Mesendoderm (in vitro differentiated cells): ENCODE data around the gene BCL2L14.

Experiments
- DNase-seq: peaks from one replicate; pipeline ENCODE4 v3.0.0; 2013
- H2AK5ac ChIP-seq: 2 replicates; pipeline ENCODE4 v1.6.1; 2013; ENCODE audit warnings: low read length, inconsistent platforms
- H2BK120ac ChIP-seq: 2 replicates; pipeline ENCODE4 v1.6.1; 2013; ENCODE audit warnings: low read depth, mild to moderate bottlenecking, low read length, moderate library complexity, mixed read lengths
- H2BK15ac ChIP-seq: replicated peaks from 2 replicates; pipeline ENCODE4 v1.6.1; 2013; ENCODE audit warnings: low read depth, mild to moderate bottlenecking, moderate library complexity
- H2BK5ac ChIP-seq: 2 replicates; pipeline ENCODE4 v1.6.1; 2013; ENCODE audit warnings: low read length, inconsistent platforms
- H3K18ac ChIP-seq: 2 replicates; pipeline ENCODE4 v1.6.1; 2013; ENCODE audit warnings: mild to moderate bottlenecking, low read length, mixed read lengths
- H3K23ac ChIP-seq: one replicate; pipeline ENCODE4 v1.6.1; 2013; ENCODE audit warnings: low read length
- H3K27ac ChIP-seq: 2 replicates; pipeline ENCODE4 v1.5.1; 2013; ENCODE audit warnings: low read depth, mild to moderate bottlenecking, inconsistent platforms, low read length, moderate library complexity
- H3K27me3 ChIP-seq: 2 replicates; pipeline ENCODE4 v1.6.1; 2013; ENCODE audit warnings: low read length, control low read depth, mild to moderate bottlenecking, inconsistent platforms; ENCODE audit not compliant: insufficient read depth, poor library complexity
- H3K36me3 ChIP-seq: 2 replicates; pipeline ENCODE4 v1.6.1; 2013; ENCODE audit warnings: low read length, inconsistent platforms; ENCODE audit not compliant: control insufficient read depth, insufficient read depth
- H3K4ac ChIP-seq: one replicate; pipeline ENCODE4 v1.6.1; 2013; ENCODE audit warnings: low read depth, mild to moderate bottlenecking, low read length, moderate library complexity
- H3K4me1 ChIP-seq: 2 replicates; pipeline ENCODE4 v1.6.1; 2013; ENCODE audit warnings: low read depth, low read length, inconsistent platforms; ENCODE audit not compliant: control insufficient read depth
- H3K4me2 ChIP-seq: 2 replicates; pipeline ENCODE4 v1.6.1; 2013; ENCODE audit warnings: low read length
- H3K4me3 ChIP-seq: 2 replicates; pipeline ENCODE4 v1.5.1; 2013; ENCODE audit warnings: mild to moderate bottlenecking, low read length
- H3K56ac ChIP-seq: one replicate; pipeline ENCODE4 v1.6.1; 2013; ENCODE audit warnings: low read length
- H3K79me1 ChIP-seq: 2 replicates; pipeline ENCODE4 v1.6.1; 2013; ENCODE audit warnings: low read length, inconsistent platforms
- H3K79me2 ChIP-seq: 2 replicates; pipeline ENCODE4 v1.6.1; 2013; ENCODE audit warnings: mild to moderate bottlenecking, low read length; ENCODE audit not compliant: control insufficient read depth, insufficient read depth
- H3K9ac ChIP-seq: 2 replicates; pipeline ENCODE4 v1.6.1; 2013; ENCODE audit warnings: low read length, inconsistent platforms
- H4K5ac ChIP-seq: one replicate; pipeline ENCODE4 v1.6.1; 2013; ENCODE audit warnings: low read length
- H4K8ac ChIP-seq: one replicate; pipeline ENCODE4 v1.6.1; 2013; ENCODE audit warnings: low read depth, mild to moderate bottlenecking, control low read depth, low read length, moderate library complexity
- WGBS: extraction: QIAGEN DNeasy Blood & Tissue Kit; methylation state at CpG from one replicate; pipeline ENCODE4 v1.1.7; 2013; ENCODE audit warnings: low lambda C conversion rate, missing lambda C conversion rate; ENCODE audit not compliant: insufficient coverage; ENCODE audit errors: extremely low coverage; 5-methylcytosine and 5-hydroxymethylcytosine counted together

BCL2L14 gene

DNA sequence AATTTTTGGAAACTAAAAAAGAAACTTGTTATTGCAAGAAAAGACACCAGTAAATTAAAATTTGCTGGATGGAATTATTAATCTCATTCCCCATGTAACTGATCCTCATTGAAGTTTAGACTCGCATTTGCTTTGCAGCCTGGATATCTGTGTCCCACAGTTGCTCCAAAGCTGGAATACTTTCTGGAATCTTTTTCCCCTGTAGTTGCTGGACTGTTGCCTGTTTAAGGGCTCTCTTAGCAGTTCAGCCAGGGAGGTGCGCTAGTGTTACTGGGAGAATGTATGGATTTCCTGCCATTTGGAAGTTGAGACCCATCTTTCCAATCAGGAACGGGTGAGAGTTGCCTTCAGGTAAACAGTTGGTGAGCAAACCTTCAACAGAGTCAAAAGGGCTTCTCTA, 20.3 kb downstream of the BCL2L14 start:
- H4K8ac ChIP-seq, result no peak overlapping the region
- no peaks in the 10 kb centered on the region for H3K79me1 ChIP-seq
- H4K5ac ChIP-seq, result no peak overlapping the region
- no peak overlapping the region for H2BK120ac ChIP-seq
- H3K23ac ChIP-seq, result no peak overlapping the region
- H3K4ac ChIP-seq, result no peak overlapping the region
- no peak overlapping the region for H3K56ac ChIP-seq
- H2BK5ac ChIP-seq, result no peak overlapping the region
- H3K4me2 ChIP-seq, result no peak overlapping the region
- H3K9ac ChIP-seq, result no peak overlapping the region
- no peak overlapping the region for H2AK5ac ChIP-seq
- H3K79me2 ChIP-seq, result no peaks in the 10 kb centered on the region
- H3K36me3 ChIP-seq, result no peaks in the 10 kb centered on the region
- no peak overlapping the region for H3K27ac ChIP-seq
- H3K27me3 ChIP-seq, result no peaks in the 10 kb centered on the region
- H3K4me1 ChIP-seq, result peaks cover 12% of the 10 kb centered on the region
- no peak overlapping the region for H2BK15ac ChIP-seq
- no peak overlapping the region for H3K18ac ChIP-seq
- WGBS, result no CpG with 5 or more reads among the region's 3 CpGs
- H3K4me3 ChIP-seq, result no peak overlapping the region
- no peak for DNase-seq

DNA sequence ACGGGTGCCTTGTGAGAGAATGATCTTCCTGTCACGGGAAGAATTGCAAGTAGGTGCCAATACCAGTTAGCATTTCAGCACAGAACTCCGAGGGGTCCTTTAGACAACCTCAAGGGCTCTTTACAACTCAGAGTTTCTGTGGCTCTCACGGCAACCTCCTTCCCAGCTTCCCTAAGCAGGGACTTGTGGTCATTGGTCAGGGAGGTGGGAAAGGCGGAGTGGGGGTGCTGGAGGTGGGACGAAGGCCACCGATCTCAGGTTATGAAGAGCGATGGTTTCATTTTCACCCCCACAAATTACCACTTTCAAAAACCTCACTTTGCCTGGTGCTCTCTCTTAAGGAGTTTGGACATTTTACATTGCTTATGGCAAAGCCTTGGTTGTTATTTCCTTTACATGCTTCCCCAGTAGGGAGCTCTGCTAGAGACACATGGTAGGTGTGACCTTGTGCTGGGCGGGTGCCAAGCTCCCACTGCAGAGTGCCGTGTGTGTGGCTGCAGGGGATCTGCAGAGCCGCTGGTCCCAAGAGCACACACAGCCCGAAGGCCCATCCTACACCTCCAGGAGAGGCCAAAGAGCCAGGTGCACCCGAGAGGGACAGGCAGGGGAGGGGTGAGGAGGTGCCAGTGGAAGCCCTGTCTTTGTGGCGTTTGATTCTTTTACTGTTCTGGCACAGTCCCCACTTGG, 21.4 kb downstream of the BCL2L14 start:
- Histone ChIP-seq H3K4me2 (no peak overlapping the region), H2BK15ac (no peak overlapping the region), H3K27me3 (no peaks in the 10 kb centered on the region), H2AK5ac (no peak overlapping the region), H4K5ac (no peak overlapping the region), H3K18ac (no peak overlapping the region), H3K4me1 (peaks cover 5% of the 10 kb centered on the region), H3K56ac (no peak overlapping the region), H3K27ac (no peak overlapping the region), H3K79me2 (no peaks in the 10 kb centered on the region), H3K9ac (no peak overlapping the region), H4K8ac (no peak overlapping the region), H3K4me3 (no peak overlapping the region), H3K4ac (no peak overlapping the region), H3K23ac (no peak overlapping the region), H3K36me3 (no peaks in the 10 kb centered on the region), H2BK120ac (no peak overlapping the region), H2BK5ac (no peak overlapping the region), H3K79me1 (no peaks in the 10 kb centered on the region)
- no CpG with 5 or more reads among the region's 14 CpGs for WGBS
- DNase-seq, result no peak

DNA sequence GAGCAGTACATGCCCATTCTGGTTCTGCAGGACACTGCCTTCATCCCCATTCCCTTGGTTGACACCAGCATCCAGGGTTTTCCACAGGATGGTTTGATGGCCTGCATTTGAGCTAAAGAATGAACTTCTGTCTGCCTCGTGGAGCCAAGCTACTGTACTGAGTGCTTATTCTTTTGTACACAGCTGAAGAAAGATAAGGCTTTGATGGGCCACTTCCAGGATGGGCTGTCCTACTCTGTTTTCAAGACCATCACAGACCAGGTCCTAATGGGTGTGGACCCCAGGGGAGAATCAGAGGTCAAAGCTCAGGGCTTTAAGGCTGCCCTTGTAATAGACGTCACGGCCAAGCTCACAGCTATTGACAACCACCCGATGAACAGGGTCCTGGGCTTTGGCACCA, 23.7 kb downstream of the BCL2L14 start:
- no peak overlapping the region for H2BK5ac ChIP-seq
- H2BK120ac ChIP-seq, result no peak overlapping the region
- no peak overlapping the region for H3K4me3 ChIP-seq
- H4K5ac ChIP-seq, result no peak overlapping the region
- no peak overlapping the region for H3K4ac ChIP-seq
- no peak overlapping the region for H3K56ac ChIP-seq
- no peak overlapping the region for H3K4me2 ChIP-seq
- no peaks in the 10 kb centered on the region for H3K27me3 ChIP-seq
- no peak overlapping the region for H4K8ac ChIP-seq
- no peak overlapping the region for H3K27ac ChIP-seq
- H3K18ac ChIP-seq, result no peak overlapping the region
- no peaks in the 10 kb centered on the region for H3K79me2 ChIP-seq
- no peaks in the 10 kb centered on the region for H3K36me3 ChIP-seq
- no peak for DNase-seq
- H2BK15ac ChIP-seq, result no peak overlapping the region
- H3K79me1 ChIP-seq, result no peaks in the 10 kb centered on the region
- WGBS, result no CpG with 5 or more reads among the region's 4 CpGs
- H3K23ac ChIP-seq, result no peak overlapping the region
- H3K4me1 ChIP-seq, result no peaks in the 10 kb centered on the region
- no peak overlapping the region for H3K9ac ChIP-seq
- H2AK5ac ChIP-seq, result no peak overlapping the region

DNA sequence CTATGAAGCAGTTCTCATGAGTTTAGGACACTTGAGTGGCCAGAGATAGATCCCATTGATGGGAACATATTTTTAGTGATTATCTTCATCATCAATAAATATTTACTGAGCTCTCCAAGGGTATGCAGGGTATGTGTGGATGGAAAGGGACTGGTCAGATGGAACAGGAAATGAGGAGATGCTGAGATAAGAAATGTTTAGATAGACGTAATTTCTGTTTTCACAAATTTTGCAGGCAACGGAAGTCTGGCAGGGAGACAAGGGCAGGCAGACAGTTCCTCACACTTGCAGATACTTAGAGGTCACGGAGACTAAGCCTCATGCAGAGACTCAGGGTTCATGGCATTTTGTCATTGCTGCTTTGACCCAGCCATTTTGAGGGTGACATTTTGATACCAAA, 24.3 kb downstream of the BCL2L14 start:
- Histone ChIP-seq H3K4me1 (no peaks in the 10 kb centered on the region), H3K18ac (no peak overlapping the region), H3K36me3 (no peaks in the 10 kb centered on the region), H2BK120ac (no peak overlapping the region), H3K27me3 (no peaks in the 10 kb centered on the region), H3K27ac (no peak overlapping the region), H3K4ac (no peak overlapping the region), H3K4me3 (no peak overlapping the region), H2BK15ac (no peak overlapping the region), H3K79me1 (no peaks in the 10 kb centered on the region), H3K79me2 (no peaks in the 10 kb centered on the region), H3K4me2 (no peak overlapping the region), H4K8ac (no peak overlapping the region), H4K5ac (no peak overlapping the region), H2AK5ac (no peak overlapping the region), H3K56ac (no peak overlapping the region), H2BK5ac (no peak overlapping the region), H3K23ac (no peak overlapping the region), H3K9ac (no peak overlapping the region)
- no peak for DNase-seq
- WGBS, result no CpG with 5 or more reads among the region's 3 CpGs

DNA sequence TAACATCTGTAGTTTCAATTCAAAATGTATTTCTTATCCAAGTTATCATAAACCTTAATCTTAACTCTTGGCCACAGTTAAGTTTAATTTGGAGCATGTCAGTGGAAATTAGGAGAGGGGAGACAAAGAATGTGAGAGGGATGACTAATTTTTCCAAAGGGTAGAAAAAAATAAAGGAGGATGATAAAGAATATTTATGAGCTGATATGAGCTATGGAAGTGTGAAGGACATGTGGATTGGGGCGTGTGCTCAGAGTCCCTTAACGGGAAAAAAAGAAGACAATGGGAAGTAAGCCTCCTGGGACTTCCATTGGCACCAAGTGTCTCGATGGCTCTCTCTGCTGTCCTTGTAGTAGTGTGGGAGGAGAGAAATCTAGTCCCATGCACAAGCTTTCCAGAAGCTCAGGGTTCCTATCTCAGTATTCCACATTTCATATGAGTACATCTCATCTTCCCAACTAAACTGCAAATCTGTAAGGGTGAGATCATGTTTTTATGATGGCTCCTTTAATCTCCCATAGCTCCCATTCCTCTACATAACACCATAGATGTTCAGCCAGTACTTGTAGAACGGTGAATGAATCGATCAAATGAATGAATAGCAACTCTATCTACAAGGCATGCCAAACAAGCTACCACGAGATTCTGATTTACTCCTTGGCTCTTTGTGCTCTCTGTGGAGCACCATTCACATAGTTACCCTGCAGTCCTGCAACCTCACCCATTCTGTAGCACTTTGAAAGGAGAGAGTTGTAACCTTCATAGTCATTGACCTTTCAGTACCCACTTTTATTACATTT, 27.4 kb downstream of the BCL2L14 start:
- Histone ChIP-seq H3K4ac (no peak overlapping the region), H2BK15ac (no peak overlapping the region), H3K18ac (no peak overlapping the region), H2BK5ac (no peak overlapping the region), H3K79me2 (no peaks in the 10 kb centered on the region), H3K79me1 (no peaks in the 10 kb centered on the region), H3K9ac (no peak overlapping the region), H3K4me2 (no peak overlapping the region), H3K23ac (no peak overlapping the region), H3K4me3 (no peak overlapping the region), H3K56ac (no peak overlapping the region), H4K5ac (no peak overlapping the region), H2AK5ac (no peak overlapping the region), H3K27ac (no peak overlapping the region), H4K8ac (no peak overlapping the region), H3K27me3 (no peaks in the 10 kb centered on the region), H3K4me1 (no peaks in the 10 kb centered on the region), H3K36me3 (no peaks in the 10 kb centered on the region), H2BK120ac (no peak overlapping the region)
- WGBS, result no CpG with 5 or more reads among the region's 6 CpGs
- DNase-seq, result no peak
